NCI-H2171 (cell line): ENCODE measurements around the gene SLC22A13.
"Not testable (repeated sequence)": the region's sequence is repeated elsewhere in the genome, so short reads cannot be mapped to it uniquely, and the experiment has no call there.

ENCODE experiments used
- DNase-seq: peaks from one replicate; lab custom pipeline; 2025; lab: John Stamatoyannopoulos, UW

Gene SLC22A13

GRCh38 chr3:38306941-38307340 lies 41.3 kb downstream of the SLC22A13 start:
- no peak for DNase-seq

- no peak for DNase-seq
Observed at GRCh38 chr3:38307599-38307998, 42.0 kb downstream of the SLC22A13 start.

- no peak for DNase-seq
Observed at GRCh38 chr3:38308456-38308855, 42.8 kb downstream of the SLC22A13 start.

- DNase-seq: no peak
Observed at GRCh38 chr3:38311476-38311875, 45.9 kb downstream of the SLC22A13 start.

- no peak for DNase-seq
Observed at GRCh38 chr3:38311941-38312340, 46.3 kb downstream of the SLC22A13 start.

- DNase-seq: no peak
Observed at GRCh38 chr3:38312356-38312755, 46.7 kb downstream of the SLC22A13 start.

- DNase-seq: no peak
Observed at GRCh38 chr3:38313263-38313662, 47.7 kb downstream of the SLC22A13 start.

- DNase-seq: no peak
Observed at GRCh38 chr3:38313695-38314094, 48.1 kb downstream of the SLC22A13 start.

- DNase-seq: no peak
Observed at GRCh38 chr3:38314112-38314763, 48.6 kb downstream of the SLC22A13 start.

- DNase-seq: no peak
Observed at GRCh38 chr3:38314764-38315487, 49.3 kb downstream of the SLC22A13 start.

- DNase-seq: no peak
Observed at GRCh38 chr3:38315488-38316230, 50.0 kb downstream of the SLC22A13 start.

GRCh38 chr3:38316356-38317191 lies 51.0 kb downstream of the SLC22A13 start:
- DNase-seq: no peak

- no peak for DNase-seq
Observed at GRCh38 chr3:38317192-38317759, 51.7 kb downstream of the SLC22A13 start.

GRCh38 chr3:38318766-38319671 lies 53.4 kb downstream of the SLC22A13 start:
- DNase-seq: no peak

- not testable (repeated sequence) for DNase-seq
Observed at GRCh38 chr3:38320638-38321037, 55.0 kb downstream of the SLC22A13 start.

GRCh38 chr3:38323060-38323459 lies 57.4 kb downstream of the SLC22A13 start:
- DNase-seq: no peak

GRCh38 chr3:38325256-38325655 lies 59.6 kb downstream of the SLC22A13 start:
- DNase-seq: no peak

GRCh38 chr3:38327335-38328009 lies 61.9 kb downstream of the SLC22A13 start:
- DNase-seq: no peak
